Measurements from ENCODE around the gene CHAT. TPM values are rescaled to one million over a fixed set of nuclear protein-coding genes. Genes with fewer than 3 reads are reported as not detected.

The CHAT gene
- total RNA-seq, 6 experiments from 2014 or later: not detected

GRCh38 chr10:49611166-49611815 lies 2.5 kb upstream of the CHAT start:
- Histone ChIP-seq H3K27ac (no peak overlapping the region), H3K9me3 (no peaks in the 10 kb centered on the region), H3K4me1 (peaks cover 0 to 6% (median 0%) of the 10 kb centered on the region in 4 donors), H3K27me3 (peaks cover 7 to 38% of the 10 kb centered on the region in 2 donors), H3K4me3 (no peak overlapping the region), H3K36me3 (no peaks in the 10 kb centered on the region)
- intact Hi-C loops (cut with DNase I): no loop called here
- 5% methylated on average over 14 of the region's 63 CpGs for WGBS (ENCODE audit: insufficient coverage, low coverage, low lambda C conversion rate, missing lambda C conversion rate)
- ATAC-seq (no peak), DNase-seq (peak in 1 of 3 donors; percentile 48)
- no peak for TF ChIP-seq CTCF (IDR thresholded peaks at IDR 0.05)
- TF ChIP-seq POLR2A (IDR thresholded peaks at IDR 0.05): no peak

DNA sequence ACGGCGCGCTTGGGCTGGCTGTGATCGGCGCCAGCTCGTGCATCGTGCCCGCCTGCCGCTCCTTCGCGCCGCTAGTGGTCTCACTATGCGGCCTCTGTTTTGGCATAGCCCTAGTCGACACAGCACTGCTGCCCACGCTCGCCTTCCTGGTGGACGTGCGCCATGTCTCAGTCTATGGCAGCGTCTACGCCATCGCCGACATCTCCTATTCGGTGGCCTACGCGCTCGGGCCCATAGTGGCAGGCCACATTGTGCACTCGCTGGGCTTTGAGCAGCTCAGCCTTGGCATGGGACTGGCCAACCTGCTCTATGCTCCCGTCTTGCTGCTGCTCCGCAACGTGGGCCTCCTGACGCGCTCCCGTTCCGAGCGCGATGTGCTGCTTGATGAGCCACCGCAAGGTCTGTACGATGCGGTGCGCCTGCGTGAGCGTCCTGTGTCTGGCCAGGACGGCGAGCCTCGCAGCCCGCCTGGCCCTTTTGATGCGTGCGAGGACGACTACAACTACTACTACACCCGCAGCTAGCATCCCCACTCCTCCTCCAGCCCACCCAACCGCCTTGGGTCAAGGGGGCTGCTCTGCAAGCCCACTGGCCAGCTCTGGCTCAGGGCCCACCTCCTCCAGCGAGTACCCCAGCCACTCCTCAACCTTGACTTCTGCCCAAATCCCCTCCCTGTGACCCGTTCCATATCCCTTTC lies 1.9 kb upstream of the CHAT start:
- DNase-seq: peak in 1 of 3 donors; percentile 37
- TF ChIP-seq POLR2A (IDR thresholded peaks at IDR 0.05) (no peak), CTCF (IDR thresholded peaks at IDR 0.05) (no peak)
- H3K36me3 ChIP-seq: no peaks in the 10 kb centered on the region
- no peaks in the 10 kb centered on the region for H3K9me3 ChIP-seq
- no peak overlapping the region for H3K27ac ChIP-seq
- ATAC-seq: no peak
- H3K27me3 ChIP-seq: peaks cover 7 to 35% of the 10 kb centered on the region in 2 donors
- peaks cover 0 to 6% (median 0%) of the 10 kb centered on the region in 4 donors for H3K4me1 ChIP-seq
- H3K4me3 ChIP-seq: no peak overlapping the region
- intact Hi-C loops (cut with DNase I): no loop called here
- 7% methylated on average over 3 of the region's 53 CpGs for WGBS (ENCODE audit: insufficient coverage, low coverage, low lambda C conversion rate, missing lambda C conversion rate)

GRCh38 chr10:49612513-49613164 lies 1.2 kb upstream of the CHAT start:
- Histone ChIP-seq H3K27me3 (peaks cover 7 to 31% of the 10 kb centered on the region in 2 donors), H3K9me3 (no peaks in the 10 kb centered on the region), H3K4me1 (peaks cover 0 to 6% (median 0%) of the 10 kb centered on the region in 4 donors), H3K27ac (no peak overlapping the region), H3K36me3 (no peaks in the 10 kb centered on the region), H3K4me3 (no peak overlapping the region)
- 0% methylated on average over 5 of the region's 29 CpGs for WGBS (ENCODE audit: insufficient coverage, low coverage, low lambda C conversion rate, missing lambda C conversion rate)
- DNase-seq (peak in 1 of 3 donors; percentile 53), ATAC-seq (no peak)
- intact Hi-C loops (cut with DNase I): no loop called here
- TF ChIP-seq POLR2A (IDR thresholded peaks at IDR 0.05) (no peak), CTCF (IDR thresholded peaks at IDR 0.05) (no peak)

DNA sequence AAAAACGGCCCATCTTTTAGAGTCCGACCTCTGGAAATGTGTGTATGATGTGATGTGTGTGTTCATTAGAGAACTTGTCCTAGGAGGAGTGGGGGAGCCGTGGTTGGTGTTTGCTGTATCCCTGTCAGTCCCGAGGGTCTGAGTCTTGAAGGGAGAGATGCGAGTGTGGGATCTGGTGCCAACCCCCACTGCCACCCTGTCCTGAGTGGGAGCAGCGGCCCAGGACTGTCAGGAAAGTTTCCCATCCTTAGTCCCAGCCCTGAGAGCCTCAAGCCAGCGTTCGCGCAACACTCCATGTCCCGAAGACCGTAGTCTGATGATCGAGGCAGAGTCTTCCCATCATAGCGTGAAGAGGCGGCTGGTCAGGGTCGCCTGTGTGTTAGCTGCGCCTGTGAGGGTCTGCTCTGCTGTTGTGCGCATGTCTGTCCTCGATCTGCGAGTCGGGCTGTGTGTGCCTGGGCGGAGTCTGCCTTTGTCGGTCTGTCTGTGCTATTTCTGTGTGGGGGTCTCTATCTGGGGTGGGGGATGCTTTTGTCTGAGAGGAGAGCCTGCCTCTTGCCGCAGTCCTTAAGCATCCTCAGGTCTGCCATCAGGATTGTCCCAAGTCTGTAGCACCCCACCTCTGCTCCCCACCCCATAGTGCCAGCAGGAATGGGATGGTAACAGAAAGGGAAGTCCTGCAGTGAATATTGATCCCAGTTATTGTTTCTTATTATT lies 514 bp upstream of the CHAT start:
- H3K36me3 ChIP-seq: no peaks in the 10 kb centered on the region
- 5% methylated on average over 10 of the region's 23 CpGs for WGBS (ENCODE audit: insufficient coverage, low coverage, low lambda C conversion rate, missing lambda C conversion rate)

More for the DNA sequence above, 514 bp upstream of the CHAT start:
- no peak overlapping the region for H3K27ac ChIP-seq
- H3K4me1 ChIP-seq: peaks cover 0 to 6% (median 0%) of the 10 kb centered on the region in 4 donors
- DNase-seq (peak in 2 of 3 donors; percentile 2 to 29), ATAC-seq (no peak)
- H3K4me3 ChIP-seq: no peak overlapping the region
- TF ChIP-seq CTCF (IDR thresholded peaks at IDR 0.05): no peak
- no peaks in the 10 kb centered on the region for H3K9me3 ChIP-seq
- intact Hi-C loops (cut with DNase I): no loop called here
- peaks cover 7 to 27% of the 10 kb centered on the region in 2 donors for H3K27me3 ChIP-seq

Data from right lobe of liver (tissue), 6 donors.